AG08395 (cell line): ENCODE measurements around the gene PFKP.
A peak's percentile ranks its signal among the peaks of the same experiment; 100 is the strongest.
"Not testable (repeated sequence)": the region's sequence is repeated elsewhere in the genome, so short reads cannot be mapped to it uniquely, and the experiment has no call there.

ENCODE experiments used
- DNase-seq: peaks from one replicate; pipeline ENCODE4 v3.0.0; 2012; ENCODE audit warnings: mixed read lengths, low spot score

The PFKP gene

GRCh38 chr10:3159152-3159551 lies 91.8 kb downstream of the PFKP start:
- no peak for DNase-seq

GRCh38 chr10:3162533-3162932 lies 95.2 kb downstream of the PFKP start:
- DNase-seq: no peak

DNA sequence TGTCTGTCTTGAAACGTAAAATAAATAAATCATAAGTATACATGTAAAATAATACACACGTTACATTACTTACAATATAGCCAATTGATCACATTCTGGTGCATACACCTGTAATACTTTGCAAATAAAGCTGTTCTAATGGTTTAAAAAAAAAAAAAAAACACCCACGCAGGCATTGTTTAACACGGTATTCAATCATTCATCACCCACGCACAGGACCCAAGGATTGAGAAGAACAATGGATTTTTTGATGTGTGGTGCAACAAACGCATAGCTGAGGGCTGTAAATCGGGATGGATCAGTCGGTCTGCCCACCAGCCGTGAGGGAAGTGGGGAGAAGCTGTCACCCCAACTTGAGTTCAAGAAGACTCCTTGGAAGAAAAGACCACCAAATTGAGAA lies 96.5 kb downstream of the PFKP start:
- DNase-seq: no peak

DNA sequence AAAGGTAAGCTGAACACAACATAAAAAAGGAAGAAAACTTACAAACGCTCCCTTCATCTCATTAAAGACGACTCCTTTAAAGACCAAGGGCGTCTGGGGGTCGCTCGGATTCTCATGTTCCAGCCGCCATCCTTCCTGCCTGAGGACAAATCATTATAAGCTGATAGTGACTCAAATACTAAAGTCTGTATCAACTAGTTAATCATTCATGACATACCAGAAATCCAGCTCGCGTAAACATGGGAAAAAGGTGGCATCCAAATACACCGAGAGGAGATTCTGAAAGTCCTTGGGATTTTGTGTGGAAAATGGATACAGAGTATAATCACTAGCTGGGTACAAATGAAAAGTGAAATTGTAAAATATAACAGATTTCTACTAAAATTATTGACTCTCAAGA lies 97.8 kb downstream of the PFKP start:
- no peak for DNase-seq

DNA sequence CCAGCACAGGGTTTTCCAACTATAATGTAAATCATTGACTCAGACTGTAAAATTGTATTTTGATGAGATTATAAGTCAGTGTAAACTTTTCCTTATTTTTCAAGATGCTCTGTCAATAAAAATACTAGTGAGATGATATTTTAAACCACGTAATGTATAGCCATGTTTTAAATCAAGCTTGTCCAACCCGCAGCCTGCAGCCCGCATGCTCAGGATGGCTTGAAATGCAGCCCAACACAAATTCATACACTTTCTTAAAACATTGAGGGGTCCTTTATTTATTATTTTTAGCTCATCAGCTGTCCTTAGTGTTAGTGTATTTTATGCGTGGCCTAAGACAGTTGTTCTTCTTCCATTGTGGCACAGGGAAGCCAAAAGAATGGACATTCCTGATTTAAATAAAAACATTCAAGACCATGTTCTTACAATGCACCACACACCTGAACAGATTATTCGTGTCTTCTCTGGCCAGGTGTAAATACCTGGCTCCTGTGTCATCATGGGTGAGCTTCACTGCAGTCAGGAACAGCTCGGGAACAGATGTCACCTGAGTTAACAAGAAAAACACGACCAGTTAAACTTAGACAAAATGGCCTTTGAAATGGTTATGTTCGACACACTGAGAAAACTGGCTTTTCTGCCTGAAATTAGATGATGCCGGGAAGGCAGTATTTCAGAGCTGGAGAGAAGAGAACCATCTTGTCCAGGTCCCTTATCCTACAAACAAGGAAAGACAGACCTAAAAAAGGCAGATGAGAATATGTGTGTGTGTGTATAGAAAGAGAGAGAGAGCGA lies 99.3 kb downstream of the PFKP start:
- DNase-seq: no peak

- no peak for DNase-seq
These were observed 100.4 kb downstream of the PFKP start for GRCh38 chr10:3167611-3168330.

DNA sequence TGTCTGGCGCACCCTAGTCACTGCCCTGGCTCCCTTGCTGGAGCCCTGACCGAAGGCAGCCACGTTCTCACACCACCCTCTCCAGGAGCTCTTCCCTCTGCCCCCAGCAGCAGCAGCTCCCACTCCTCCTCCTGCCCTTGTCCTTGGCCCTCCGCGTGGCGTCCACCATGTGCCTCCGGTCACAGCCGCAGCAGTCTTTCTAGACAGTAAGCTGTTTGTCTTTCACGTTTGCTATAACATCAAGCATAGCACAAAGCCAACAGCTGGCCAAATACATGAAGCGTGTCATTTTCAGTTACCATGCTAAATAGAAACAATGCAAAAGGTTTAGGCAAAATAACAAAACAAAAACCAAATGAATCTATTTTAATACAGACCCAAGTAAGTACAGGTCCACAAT lies 101.9 kb downstream of the PFKP start:
- no peak for DNase-seq

DNA sequence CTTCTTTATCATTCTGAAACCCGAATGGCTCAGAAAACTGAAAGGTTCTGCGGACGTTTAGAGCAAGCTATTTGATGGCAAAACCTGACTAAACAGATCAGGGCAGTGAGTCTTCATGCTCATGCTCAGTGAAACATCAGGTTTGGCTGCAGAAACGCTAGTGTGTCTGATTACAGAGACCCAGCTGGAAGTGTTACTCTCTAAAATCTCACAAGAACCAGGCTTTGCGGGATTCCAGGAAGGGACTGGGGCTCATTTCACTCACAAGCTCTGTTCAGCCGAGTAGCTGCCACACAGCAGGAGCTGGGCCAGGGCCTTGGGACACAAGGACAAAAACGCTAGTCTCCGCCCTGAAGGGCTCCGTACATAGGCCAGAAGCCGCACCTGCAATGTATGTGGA lies 102.3 kb downstream of the PFKP start:
- DNase-seq: no peak

GRCh38 chr10:3171488-3171887 lies 104.1 kb downstream of the PFKP start:
- not testable (repeated sequence) for DNase-seq

DNA sequence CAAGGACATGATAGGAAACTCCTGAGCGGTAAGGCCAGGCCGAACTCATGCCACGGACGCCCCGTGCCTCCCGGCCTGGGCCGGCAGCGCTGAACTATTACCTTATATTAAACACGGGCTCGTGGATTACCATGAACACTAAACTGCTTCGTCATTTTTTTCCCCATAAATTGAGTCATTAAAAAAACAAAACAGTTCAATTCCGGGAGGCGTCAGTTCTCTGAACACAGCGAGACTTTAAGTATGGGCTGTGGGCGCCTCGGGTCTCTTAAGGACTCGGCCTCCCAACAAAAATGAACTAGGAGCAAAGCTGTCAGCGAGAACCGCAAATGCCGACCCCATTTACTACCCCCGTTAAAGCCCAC lies 104.7 kb downstream of the PFKP start:
- DNase-seq: peak; percentile 39

DNA sequence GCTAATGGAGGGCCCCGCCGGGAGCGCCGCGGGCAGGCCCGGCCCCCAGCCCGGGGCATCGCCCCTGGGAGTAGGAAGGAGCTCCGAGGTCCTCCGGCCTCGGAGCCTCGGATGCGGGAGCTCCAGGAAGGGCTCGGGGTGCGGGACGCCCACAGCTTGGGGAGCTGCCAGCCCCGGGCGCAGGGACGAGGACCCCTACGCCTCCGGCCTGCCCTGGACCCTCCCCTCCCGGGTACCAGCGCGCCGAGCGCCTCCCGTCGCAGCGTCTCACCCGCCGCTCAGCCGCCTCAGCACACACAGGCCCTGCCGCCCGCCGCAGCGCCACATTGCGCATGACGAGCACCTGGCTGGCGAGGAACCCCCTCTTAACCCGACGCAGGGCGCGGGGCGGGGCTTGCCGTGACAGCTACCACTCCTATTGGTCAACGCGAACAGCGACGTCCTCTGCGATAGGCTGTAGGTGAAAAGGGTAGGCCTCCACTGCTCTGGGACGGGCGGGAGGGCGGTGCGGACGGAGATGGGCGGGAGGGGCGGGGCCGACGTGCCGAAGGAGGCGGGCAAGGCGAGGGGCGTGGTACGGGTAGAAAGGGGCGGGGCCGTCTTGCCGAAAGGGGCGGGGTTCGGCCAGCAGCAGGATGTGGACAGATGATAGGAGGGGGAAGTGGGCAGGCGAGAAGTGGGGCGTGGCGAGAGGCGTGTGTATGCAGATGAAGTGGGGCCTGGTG lies 105.3 kb downstream of the PFKP start, which contains the start of gene PITRM1:
Gene PITRM1 (minus strand): TSS at position 337 of the 725 bp plus-strand sequence. CDS start 10 bp downstream, at position 327.
- peak; percentile 100 for DNase-seq

GRCh38 chr10:3173171-3173878 lies 106.0 kb downstream of the PFKP start:
- no peak for DNase-seq

- DNase-seq: no peak
These were observed 110.7 kb downstream of the PFKP start for GRCh38 chr10:3178042-3178441.

- DNase-seq: no peak
These were observed 111.8 kb downstream of the PFKP start for GRCh38 chr10:3179174-3179573.

- DNase-seq: no peak
These were observed 113.1 kb downstream of the PFKP start for GRCh38 chr10:3180355-3181025.

GRCh38 chr10:3185386-3185785 lies 118.0 kb downstream of the PFKP start:
- no peak for DNase-seq

DNA sequence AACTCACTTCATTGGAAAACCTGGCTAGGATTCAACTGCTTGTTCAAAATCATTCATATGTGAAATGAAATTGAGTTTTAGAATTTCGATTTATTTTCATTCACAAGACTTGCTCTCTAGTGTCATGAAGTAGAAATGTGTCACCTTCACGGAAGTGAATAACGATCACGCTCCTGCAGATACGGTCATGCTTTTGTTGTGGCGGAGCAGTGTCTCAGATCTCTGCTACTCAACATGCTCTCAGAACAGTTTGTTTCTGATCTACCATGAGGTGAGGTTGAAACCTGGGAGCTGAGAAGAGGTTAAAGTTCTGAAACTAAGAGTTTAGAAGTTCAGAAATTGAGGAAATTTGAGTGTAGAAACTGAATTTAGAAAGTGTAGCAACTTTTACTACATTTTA lies 119.0 kb downstream of the PFKP start:
- no peak for DNase-seq
